Activated effector memory CD4-positive, alpha-beta T cell treated with Interleukin-2 at 50 U/mL for 16 hours (primary cell): ENCODE results near the gene SLC12A5.

Source experiments
- DNase-seq: peaks from one replicate; pipeline ENCODE4 v3.0.0-alpha.2; 2020

Gene SLC12A5

DNA sequence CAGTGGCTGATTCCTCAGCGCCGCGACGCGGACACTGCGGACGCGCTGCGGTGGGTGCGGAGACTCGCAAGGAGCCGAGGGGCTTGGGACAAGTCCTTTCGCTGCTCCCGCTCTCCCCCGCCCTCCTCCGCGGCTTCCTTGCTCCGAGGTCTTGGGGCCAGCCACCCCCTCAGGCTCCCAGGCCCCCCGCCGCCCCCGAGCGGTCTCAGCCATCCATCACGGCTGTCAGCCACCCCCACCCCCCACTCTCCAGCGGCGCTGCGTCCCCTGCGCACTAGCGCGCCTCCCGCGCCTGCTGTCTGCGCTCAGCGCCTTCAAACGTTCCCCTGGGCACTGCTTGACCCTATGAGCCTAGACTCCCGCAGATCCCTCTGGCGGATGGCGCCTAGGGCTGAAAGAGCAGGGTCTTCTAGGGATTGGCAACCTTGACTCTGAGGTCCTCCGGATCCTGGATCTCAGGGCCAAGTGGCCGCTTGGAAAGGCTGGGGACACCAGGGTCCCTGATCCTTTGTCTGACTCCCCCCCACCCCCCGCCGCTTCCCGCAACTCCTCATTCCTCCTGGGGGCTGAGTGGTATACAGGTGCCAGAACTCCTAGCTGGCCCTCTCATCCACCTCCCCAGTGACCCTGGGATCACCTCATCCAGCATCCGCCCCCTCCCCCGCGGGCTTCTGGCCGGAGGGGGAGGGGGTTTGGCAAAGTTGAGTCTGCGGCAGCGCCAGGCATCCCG, 1.4 kb downstream of the SLC12A5 start:
- no peak for DNase-seq

DNA sequence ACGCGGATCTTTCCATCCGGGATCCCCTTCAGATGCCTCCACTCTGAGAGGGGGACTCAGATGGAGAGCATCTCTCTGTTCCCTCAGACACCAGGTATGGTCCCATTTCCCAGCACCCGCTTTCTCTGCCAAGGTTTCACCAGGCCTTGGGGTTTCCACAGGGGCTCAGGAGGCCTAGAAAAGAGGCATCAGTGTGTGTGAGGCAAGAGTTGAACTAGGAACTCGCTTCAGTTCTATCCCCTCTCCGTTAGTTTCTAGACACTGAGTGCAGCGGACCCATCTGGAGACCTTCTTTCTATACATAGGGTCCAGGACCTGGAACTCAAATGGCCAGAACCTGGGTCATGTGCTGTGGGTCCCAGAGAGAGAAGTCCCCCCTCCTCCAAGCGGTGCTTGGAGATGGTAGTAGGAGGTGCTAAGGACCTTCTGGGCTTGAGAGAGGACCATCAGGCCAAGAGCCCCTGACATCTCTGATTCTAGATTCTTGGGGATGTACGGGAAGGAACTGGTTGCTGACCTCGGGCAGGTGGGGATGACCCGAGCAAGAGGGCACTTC, 2.1 kb downstream of the SLC12A5 start:
- no peak for DNase-seq

DNA sequence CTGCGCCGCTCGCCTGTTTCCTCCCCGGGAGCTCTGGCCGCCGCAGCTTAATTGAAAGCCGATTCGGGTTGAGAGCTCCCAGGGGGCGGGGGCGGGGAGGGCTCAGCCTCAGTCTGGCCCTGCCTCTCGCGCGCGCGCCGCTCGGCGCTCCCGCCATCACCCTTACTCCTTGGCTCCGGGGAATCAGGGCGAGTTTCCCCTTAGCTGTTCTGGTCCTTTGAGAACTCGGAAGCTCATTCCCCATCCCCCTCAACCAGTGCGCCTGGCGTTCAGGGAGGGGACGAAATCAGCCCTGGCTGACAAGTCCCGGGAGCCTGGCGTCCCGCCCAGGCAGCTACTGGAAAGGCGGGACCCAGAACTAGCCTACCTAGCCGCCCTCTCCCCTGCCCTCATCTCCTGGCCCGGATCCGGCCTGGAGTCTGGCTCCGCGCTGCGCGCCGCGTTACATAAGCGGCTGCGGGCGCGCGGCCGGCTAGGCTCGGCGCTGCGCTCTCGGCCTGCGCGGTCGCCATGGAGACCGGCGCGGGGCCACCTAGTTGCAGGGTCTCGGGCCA, 2.8 kb downstream of the SLC12A5 start:
- no peak for DNase-seq

DNA sequence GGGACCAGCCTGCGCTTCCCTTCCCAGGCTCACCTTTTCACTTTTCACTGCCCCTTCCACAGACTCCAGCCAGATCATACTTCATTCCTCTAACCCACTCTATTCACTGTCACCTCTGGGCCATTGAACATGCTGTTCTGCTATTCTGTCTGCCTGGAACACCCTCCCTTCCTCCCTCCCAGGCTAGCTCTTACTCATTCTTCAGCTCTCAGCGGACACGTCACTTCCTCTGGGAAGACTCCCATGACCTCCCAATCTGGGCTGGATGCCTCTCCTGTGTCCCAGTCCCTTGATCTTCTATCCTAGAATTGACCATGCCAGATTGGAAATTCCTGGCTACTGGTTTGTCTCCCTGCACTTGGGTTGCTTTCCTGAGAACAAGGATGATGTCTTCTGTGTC, 5.0 kb downstream of the SLC12A5 start:
- no peak for DNase-seq

- DNase-seq, result no peak
Observed at GRCh38 chr20:46035253-46035652, 6.2 kb downstream of the SLC12A5 start.

DNA sequence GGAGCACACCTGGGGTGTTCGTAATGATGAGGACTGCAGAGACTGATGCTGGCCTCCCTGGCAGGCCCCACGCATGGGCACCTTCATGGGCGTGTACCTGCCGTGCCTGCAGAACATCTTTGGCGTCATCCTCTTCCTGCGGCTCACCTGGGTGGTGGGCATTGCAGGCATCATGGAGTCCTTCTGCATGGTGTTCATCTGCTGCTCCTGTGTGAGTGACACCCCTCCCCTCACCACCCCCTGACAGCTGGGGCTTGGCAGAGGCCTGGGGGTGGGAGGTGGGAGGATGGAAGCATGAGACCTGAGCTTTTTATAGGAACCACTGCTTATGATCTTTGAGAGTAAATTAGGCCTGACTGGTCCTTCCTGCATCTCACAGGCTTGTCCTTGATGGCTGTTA, 6.7 kb downstream of the SLC12A5 start:
- no peak for DNase-seq

DNA sequence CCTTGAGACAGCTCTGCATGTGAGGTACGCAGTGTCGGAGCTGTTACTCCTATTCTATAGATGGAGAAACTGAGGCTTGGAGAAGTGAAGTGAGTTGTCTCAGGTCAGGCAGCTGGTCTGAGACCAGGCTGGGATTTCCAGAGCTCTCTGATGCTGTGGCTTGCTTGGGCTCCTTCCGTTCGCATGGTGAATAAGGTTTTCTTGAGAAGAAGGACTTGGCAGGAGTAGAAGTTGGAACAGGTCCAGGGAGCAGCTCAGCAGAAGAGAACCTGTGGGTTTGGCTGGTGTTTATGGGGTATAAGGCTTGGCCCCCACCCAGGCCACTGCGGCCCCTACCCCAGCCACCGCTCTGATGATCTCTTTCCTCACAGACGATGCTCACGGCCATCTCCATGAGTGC, 7.4 kb downstream of the SLC12A5 start:
- DNase-seq, result no peak

- DNase-seq, result no peak
Observed at GRCh38 chr20:46037036-46037435, 8.0 kb downstream of the SLC12A5 start.

DNA sequence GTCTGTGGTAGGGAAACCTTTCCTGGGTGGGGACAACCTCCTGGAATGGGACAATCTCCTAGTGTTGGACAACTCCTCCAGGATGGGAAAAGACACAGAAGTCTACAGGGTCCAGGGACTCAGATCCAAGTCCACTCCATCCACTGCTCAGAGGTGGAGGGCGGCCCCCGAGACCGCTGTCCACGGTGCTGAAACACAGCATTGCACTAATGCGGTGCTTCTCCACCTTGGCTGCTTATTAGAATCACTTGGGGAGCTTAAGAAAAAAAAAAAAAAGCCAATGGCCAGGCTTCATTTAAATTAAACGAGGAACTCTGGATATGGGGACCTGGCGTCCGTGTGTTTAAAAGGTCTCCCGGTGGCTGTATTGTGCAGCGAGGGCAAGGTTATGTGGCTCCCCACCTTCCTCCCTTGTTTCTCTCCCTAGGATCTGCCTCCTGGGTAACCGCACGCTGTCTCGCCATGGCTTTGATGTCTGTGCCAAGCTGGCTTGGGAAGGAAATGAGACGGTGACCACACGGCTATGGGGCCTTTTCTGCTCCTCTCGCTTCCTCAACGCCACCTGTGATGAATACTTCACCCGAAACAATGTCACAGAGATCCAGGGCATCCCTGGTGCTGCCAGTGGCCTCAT, 12.0 kb downstream of the SLC12A5 start:
- DNase-seq, result no peak

DNA sequence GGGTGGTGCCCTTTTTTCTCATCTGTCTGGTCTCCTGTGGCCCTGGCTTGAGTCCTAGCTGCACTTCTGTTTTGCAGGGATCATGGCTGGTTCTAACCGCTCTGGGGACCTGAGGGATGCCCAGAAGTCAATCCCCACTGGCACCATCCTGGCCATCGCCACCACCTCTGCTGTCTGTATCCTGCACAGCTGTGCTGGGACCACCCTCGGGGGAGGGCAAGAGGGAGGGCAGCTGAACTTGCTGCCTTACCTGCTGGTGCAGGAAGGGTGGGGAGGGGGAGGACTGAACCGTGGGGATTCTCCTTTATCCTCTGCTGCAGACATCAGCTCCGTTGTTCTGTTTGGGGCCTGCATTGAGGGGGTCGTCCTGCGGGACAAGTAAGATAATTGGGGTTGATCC, 14.5 kb downstream of the SLC12A5 start:
- DNase-seq, result no peak

DNA sequence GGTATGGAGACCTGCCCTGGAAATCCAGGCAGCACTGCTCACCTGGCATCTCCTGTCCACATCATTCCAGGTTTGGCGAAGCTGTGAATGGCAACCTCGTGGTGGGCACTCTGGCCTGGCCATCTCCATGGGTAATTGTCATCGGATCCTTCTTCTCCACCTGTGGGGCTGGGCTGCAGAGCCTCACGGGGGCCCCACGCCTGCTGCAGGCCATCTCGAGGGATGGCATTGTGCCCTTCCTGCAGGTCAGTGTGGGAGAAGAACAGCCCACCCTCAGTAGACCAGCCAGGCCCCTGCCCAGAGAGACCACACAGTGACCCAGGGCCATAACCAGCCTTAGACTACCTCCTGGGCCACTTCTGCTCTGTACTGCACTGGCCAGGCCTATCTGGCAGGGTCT, 15.9 kb downstream of the SLC12A5 start:
- DNase-seq, result no peak

DNA sequence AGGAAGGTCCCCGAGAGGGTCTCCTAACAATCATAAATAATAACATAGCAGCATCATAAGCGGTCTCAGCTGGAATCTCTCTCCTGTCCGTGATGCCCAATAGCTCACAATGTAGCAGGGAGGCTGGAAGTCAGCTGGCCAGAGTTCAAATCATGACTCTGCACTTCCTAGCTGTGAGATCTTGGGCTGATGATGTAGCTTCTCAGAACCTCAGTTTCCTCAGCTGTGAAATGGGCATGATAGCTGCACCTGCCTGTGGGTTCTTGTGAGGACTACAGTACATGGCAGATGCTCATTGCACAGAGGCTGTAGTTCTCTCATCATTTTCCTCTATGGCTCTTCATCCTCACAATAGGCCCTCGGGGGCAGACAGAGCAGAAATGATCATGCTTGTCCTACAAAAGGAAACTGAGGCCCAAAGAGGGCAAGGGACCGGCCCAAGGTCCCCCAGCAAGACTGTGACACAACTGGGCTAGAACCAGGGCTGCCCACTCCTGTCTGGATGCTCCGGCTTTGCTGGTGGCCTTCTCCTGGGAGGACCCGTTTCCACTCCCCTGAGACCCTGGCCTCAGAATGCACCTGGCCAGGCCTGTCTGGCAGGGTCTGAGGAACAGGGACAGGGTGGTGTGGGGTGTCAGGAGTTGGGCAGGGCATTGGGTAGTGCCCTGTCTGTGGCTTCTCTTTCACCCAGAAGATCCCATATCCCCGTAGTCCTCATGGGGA, 17.7 kb downstream of the SLC12A5 start:
- no peak for DNase-seq

GRCh38 chr20:46047821-46048220, 18.8 kb downstream of the SLC12A5 start:
- DNase-seq, result no peak

DNA sequence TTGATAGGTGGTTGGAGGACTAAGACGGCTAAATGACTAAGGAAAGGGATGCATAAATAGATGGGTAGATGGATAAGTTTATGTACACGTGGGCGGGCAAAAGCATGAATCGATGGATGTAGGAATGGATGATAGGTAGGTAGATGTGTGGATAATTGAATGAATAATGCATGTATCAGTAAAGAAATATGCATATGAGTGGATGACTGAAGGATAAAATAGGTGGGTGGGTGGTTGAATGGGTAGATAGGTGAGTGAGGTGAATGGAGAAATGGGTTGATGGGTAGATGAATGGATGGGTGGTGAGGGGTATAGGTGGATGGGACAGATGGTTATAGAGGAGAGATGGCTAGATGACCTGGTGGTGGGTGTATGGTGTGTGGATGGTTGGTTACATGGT, 20.2 kb downstream of the SLC12A5 start:
- no peak for DNase-seq

DNA sequence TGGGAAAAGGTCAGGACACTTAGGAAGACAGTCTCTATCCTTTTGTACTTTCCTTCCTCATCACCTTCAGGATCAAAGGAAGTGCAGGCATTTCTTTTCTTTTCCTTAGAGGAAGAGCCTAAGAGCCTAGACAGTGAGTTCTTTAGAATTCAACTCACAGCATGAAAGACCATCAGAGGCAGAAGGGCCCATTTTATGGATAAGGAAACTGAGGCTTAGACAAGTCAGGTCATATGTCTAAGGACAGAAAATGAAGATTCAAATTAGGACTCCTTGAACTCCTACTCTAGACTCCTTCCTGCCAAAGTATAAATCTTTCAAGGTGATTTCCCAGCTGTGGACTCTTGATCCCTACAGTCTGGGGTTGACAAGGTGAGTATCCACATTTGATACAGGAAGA, 20.8 kb downstream of the SLC12A5 start:
- DNase-seq, result no peak

DNA sequence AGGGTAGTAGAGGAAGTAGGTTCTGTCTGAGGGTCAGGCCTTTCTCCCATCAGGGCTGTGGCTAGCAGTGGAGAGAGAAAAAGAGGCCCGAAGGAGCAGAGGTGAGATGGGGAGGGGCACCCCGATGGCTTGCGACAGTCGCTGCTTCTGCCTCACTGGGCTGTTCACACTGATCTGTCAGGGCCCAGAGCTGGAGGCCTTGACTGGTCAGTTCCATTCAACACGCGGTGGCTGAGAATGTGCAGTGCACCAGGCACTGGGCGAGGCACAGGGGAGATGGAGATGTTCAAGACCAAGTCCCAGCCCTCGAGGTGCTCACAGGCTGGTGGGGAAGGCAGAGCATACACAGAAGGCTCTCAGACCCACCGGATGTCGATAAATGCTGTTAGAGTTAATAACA, 21.4 kb downstream of the SLC12A5 start:
- DNase-seq, result no peak

- no peak for DNase-seq
Observed at GRCh38 chr20:46050885-46051284, 21.9 kb downstream of the SLC12A5 start.

GRCh38 chr20:46051556-46052308, 22.7 kb downstream of the SLC12A5 start:
- no peak for DNase-seq

DNA sequence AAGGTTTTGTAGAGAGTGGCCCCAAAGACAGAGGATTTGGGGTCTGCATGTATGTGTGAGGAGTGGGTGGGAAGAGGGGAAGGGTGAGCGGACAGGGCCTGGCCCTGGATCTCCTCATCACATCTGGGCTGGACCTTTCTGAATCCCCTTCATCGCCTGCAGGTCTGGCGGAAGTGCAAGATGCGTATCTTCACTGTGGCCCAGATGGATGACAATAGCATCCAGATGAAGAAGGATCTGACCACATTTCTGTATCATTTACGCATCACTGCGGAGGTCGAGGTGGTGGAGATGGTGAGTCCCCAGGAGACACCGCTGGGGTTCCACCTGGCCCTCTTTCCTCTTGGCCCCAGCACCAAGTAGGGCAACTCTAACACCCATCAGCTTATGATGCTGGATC, 24.4 kb downstream of the SLC12A5 start:
- DNase-seq, result no peak

- no peak for DNase-seq
Observed at GRCh38 chr20:46054606-46055005, 25.6 kb downstream of the SLC12A5 start.

DNA sequence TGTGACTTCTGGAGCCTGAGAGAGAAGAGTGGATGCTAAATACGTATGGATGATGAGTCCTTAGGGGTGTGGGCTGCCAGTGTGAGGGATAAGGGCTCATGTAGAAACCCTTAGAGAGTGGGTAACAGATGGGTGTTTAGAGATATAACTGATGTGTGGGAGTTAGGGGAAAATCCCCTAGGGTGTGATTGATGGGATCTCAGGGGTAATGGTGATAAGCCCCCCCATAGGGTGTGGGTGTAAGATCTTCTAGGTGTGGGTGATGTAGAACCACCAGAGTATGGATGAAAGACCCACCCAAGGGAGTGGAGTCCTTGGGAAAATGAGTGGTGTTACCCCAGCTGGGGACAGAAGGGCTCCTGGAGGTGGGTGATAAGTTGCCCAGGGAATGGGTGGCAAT, 26.3 kb downstream of the SLC12A5 start:
- DNase-seq, result no peak

DNA sequence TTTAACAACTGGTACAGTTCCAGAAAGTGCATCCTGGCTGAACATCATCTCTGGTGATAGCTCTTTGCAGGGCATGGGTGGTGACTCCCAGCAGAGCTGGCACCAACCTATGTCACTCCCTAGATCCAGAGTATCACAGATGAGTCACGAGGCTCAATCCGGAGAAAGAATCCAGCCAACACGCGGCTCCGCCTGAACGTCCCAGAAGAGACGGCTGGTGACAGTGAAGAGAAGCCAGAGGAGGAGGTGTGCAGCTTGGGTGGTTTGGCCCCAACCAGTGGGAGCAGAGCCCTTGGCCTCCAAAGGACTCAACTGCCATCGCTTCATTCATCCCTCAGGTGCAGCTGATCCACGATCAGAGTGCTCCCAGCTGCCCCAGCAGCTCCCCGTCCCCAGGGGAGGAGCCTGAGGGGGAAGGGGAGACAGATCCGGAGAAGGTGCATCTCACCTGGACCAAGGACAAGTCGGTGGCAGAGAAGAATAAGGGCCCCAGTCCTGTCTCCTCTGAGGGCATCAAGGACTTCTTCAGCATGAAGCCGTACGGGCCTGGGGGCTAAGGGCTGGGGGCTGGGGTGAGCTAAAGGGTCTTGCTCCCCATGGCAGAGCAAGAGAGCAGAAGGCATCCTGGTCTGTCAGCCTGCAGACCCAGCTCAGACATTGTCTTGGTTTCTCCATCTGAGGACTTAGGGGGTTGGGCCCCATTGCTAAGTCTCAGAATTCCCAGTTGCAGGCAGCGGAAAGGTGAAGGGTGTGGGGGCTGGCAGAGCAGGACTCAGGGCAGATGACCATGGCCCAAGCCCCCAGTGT, 27.2 kb downstream of the SLC12A5 start:
- DNase-seq, result no peak
